Suppressor macrophage treated with lipopolysaccharide for 1 hour (primary cell): ENCODE results near the gene A4GNT.
"Not testable (repeated sequence)": the region's sequence is repeated elsewhere in the genome, so short reads cannot be mapped to it uniquely, and the experiment has no call there.

Experiments used
- DNase-seq, 3 donors: peaks; one replicate each; pipeline ENCODE4 v3.0.0-alpha.2; 2020 to 2022

Gene A4GNT

GRCh38 chr3:138118612-138119422 is 13.4 kb downstream of the A4GNT start:
- DNase-seq: peak; percentile 70 to 76 (median 71)

GRCh38 chr3:138114988-138115971 is 16.9 kb downstream of the A4GNT start, which contains the start of gene DZIP1L:
Gene DZIP1L (minus strand): TSS chr3:138115608. CDS start chr3:138103971, 11,637 bp downstream.
- DNase-seq: peak; percentile 79 to 93 (median 87)

- DNase-seq: no peak
Observed at GRCh38 chr3:138114431-138114918, 17.7 kb downstream of the A4GNT start.

- DNase-seq: no peak
Observed at GRCh38 chr3:138113326-138113725, 18.9 kb downstream of the A4GNT start.

- no peak for DNase-seq
Observed at GRCh38 chr3:138112362-138112761, 19.8 kb downstream of the A4GNT start.

- no peak for DNase-seq
Observed at GRCh38 chr3:138105598-138105997, 26.6 kb downstream of the A4GNT start.

- no peak for DNase-seq
Observed at GRCh38 chr3:138103466-138103865, 28.7 kb downstream of the A4GNT start.

GRCh38 chr3:138101351-138101940 is 30.7 kb downstream of the A4GNT start:
- DNase-seq: peak in 1 of 3 donors; percentile 26

GRCh38 chr3:138099417-138099816 is 32.8 kb downstream of the A4GNT start:
- DNase-seq: no peak

- DNase-seq: peak in 1 of 3 donors; percentile 7
Observed at GRCh38 chr3:138097192-138098172, 34.7 kb downstream of the A4GNT start.

GRCh38 chr3:138093721-138094120 is 38.5 kb downstream of the A4GNT start:
- no peak for DNase-seq

- DNase-seq: no peak
Observed at GRCh38 chr3:138092023-138092422, 40.2 kb downstream of the A4GNT start.

GRCh38 chr3:138089091-138089490 is 43.1 kb downstream of the A4GNT start:
- no peak for DNase-seq

GRCh38 chr3:138085745-138086144 is 46.4 kb downstream of the A4GNT start:
- not testable (repeated sequence) for DNase-seq

GRCh38 chr3:138084196-138084595 is 48.0 kb downstream of the A4GNT start:
- no peak for DNase-seq

GRCh38 chr3:138082992-138083386 is 49.2 kb downstream of the A4GNT start:
- no peak for DNase-seq

GRCh38 chr3:138082085-138082991 is 49.9 kb downstream of the A4GNT start:
- DNase-seq: no peak

- no peak for DNase-seq
Observed at GRCh38 chr3:138081371-138082084, 50.7 kb downstream of the A4GNT start.

GRCh38 chr3:138079901-138080300 is 52.3 kb downstream of the A4GNT start:
- no peak for DNase-seq

GRCh38 chr3:138078901-138079344 is 53.3 kb downstream of the A4GNT start:
- peak; percentile 64 to 67 (median 65) for DNase-seq
